BJ (cell line): ENCODE measurements around the gene TMEM87B. TPM values are rescaled to one million over a fixed set of nuclear protein-coding genes. Genes with fewer than 3 reads are reported as not detected.
"Not testable (repeated sequence)": the region's sequence is repeated elsewhere in the genome, so short reads cannot be mapped to it uniquely, and the experiment has no call there.

Source experiments
- CTCF ChIA-PET: fragments of 350-600 bp; formaldehyde crosslinking; extraction: SDS; loops from one replicate; lab custom pipeline; 2021; ENCODE audit warnings: antibody characterized with exemption, inconsistent platforms; lab: Yijun Ruan, JAX
- POLR2A ChIA-PET: fragments of 300-600 bp; sonication (Branson Sonifier 250); formaldehyde crosslinking; extraction: SDS; loops from one replicate; lab custom pipeline; 2021; ENCODE audit warnings: antibody characterized with exemption; lab: Charles Lee
- DNase-seq: peaks from one replicate; pipeline ENCODE4 v3.0.0-alpha.2; 2011; ENCODE audit warnings: low read depth
- H3K27me3 ChIP-seq: 2 replicates; pipeline ENCODE4 v1.6.0; 2011; ENCODE audit warnings: low read length; ENCODE audit not compliant: control insufficient read depth, insufficient read depth
- H3K36me3 ChIP-seq: 2 replicates; pipeline ENCODE4 v1.5.1; 2011; ENCODE audit warnings: low read length; ENCODE audit not compliant: control insufficient read depth, insufficient read depth
- H3K4me3 ChIP-seq: 2 replicates; pipeline ENCODE4 v1.5.1; 2011; ENCODE audit warnings: low read depth, mild to moderate bottlenecking, control low read depth, low read length
- polyA plus RNA-seq: library from polyadenylated mRNA; depleted of rRNA; stranded (reverse); fragments of >200 nt; gene quantifications from 2 replicates; pipeline ENCODE4 v1.2.3, GENCODE V29; 2011
- TF ChIP-seq, protein P1 (sequence below): IDR thresholded peaks from 2 replicates; pipeline ENCODE4 v1.5.1; 2011; ENCODE audit warnings: low read depth, mild to moderate bottlenecking, control low read depth, inconsistent platforms, low read length, moderate library complexity; ENCODE audit not compliant: insufficient read depth

TMEM87B gene
- polyA plus RNA-seq, 1 experiment = 11.4 TPM

DNA sequence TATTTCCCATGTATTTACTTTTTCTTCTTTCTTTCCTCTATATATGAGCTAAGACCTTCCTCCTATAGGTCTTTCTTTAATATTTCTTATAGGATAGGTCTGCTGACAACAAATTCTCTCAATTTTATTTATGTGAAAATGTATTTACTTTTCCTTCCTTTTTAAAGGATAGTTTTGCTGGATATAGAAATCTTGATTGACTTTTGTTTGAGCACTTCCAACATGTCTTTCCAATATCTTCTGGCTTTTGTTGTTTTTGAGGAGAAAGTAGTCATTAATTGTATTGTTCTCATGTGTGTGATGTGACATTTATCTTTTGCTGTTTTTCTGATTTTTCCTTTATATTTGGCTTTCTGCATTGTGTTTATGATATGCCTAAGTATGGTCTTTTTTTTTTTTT lies 54.2 kb downstream of the TMEM87B start:
- DNase-seq = no peak
- Histone ChIP-seq H3K27me3 (no peaks in the 10 kb centered on the region), H3K36me3 (peaks cover 8% of the 10 kb centered on the region; the same call in 1 of the 2 replicates), H3K4me3 (no peak overlapping the region)
- TF ChIP-seq, protein P1, sequence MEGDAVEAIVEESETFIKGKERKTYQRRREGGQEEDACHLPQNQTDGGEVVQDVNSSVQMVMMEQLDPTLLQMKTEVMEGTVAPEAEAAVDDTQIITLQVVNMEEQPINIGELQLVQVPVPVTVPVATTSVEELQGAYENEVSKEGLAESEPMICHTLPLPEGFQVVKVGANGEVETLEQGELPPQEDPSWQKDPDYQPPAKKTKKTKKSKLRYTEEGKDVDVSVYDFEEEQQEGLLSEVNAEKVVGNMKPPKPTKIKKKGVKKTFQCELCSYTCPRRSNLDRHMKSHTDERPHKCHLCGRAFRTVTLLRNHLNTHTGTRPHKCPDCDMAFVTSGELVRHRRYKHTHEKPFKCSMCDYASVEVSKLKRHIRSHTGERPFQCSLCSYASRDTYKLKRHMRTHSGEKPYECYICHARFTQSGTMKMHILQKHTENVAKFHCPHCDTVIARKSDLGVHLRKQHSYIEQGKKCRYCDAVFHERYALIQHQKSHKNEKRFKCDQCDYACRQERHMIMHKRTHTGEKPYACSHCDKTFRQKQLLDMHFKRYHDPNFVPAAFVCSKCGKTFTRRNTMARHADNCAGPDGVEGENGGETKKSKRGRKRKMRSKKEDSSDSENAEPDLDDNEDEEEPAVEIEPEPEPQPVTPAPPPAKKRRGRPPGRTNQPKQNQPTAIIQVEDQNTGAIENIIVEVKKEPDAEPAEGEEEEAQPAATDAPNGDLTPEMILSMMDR = no peak
- ChIA-PET CTCF (interaction anchor here (0.6 to 1.5 kb wide), 3 partner anchors 12 to 60 kb away, joined by 3 to 11 read pairs (median 3); no protein-coding TSS in a partner anchor), POLR2A (no interaction called here)

DNA sequence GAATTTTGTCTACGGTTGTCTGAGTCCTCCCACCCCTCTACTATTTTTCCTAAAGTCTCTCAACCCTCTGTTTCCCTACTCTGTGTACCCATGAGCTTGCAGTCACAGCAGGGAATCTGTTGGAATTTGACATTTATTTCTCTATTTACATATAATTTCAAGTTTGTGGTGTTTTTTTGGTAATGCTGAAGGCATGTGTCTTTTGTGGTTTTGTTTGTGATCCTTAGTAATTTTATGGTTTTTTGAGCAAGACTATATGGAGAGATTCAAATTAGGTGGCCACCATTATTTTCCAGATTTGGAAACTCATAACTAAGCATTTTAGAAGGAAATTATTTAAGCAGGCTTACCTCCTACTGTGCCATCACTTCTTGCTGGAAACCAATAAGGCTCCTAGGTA lies 55.9 kb downstream of the TMEM87B start:
- ChIA-PET POLR2A (no interaction called here), CTCF (interaction anchor here (0.8 to 1.3 kb wide), 2 partner anchors 23 to 31 kb away, joined by 3 read pairs; no protein-coding TSS in a partner anchor)
- H3K27me3 ChIP-seq = no peaks in the 10 kb centered on the region
- TF ChIP-seq, protein P1 = no peak
- peaks cover 8% of the 10 kb centered on the region; the same call in 1 of the 2 replicates for H3K36me3 ChIP-seq
- no peak for DNase-seq
- no peak overlapping the region for H3K4me3 ChIP-seq

DNA sequence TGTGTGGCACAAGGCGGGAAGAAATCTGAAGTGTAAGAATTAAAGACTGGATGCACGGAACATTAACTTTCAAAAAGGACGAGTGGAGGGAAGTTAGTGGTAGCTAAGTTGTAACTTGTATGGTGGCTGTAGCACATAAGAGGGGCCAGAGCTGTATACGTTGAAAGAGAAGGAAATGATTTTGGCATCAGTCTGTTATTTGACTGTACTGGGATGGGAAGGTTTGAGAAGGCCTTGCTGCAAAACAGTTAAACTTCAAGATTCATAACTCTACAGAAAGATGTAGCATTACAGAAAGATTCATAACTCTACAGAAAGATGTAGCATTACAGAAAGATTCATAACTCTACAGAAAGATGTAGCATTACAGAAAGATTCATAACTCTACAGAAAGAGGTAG lies 58.3 kb downstream of the TMEM87B start:
- DNase-seq, H3K4me3 ChIP-seq, H3K36me3 ChIP-seq, POLR2A ChIA-PET, H3K27me3 ChIP-seq: not testable (repeated sequence)
- CTCF ChIA-PET = interaction anchor here (0.9 kb wide), 1 partner anchor 147 kb away, joined by 3 read pairs; no protein-coding TSS in a partner anchor

DNA sequence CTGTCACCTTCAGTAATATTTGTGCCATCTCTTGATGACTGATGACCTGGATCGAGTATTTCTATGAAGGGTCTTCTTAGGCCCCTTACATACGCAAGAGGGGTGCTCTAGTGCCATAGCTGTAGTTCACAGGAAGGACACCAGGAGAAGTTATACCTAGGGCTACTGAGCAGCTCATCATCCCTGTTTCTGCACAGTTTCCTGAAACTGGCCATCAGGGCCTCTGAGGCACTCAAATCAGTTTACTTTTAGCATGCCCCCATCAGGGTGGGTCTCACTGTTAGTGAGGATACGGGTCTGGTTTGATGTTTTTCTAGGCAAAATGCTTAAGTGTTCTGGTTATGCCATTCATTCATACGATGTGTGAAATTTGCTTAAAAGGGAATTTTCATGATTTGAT lies 63.1 kb downstream of the TMEM87B start:
- Histone ChIP-seq H3K36me3 (peaks cover 7% of the 10 kb centered on the region), H3K27me3 (no peaks in the 10 kb centered on the region), H3K4me3 (no peak overlapping the region)
- TF ChIP-seq, protein P1 = no peak
- ChIA-PET POLR2A (no interaction called here), CTCF (no interaction called here)
- DNase-seq = no peak

DNA sequence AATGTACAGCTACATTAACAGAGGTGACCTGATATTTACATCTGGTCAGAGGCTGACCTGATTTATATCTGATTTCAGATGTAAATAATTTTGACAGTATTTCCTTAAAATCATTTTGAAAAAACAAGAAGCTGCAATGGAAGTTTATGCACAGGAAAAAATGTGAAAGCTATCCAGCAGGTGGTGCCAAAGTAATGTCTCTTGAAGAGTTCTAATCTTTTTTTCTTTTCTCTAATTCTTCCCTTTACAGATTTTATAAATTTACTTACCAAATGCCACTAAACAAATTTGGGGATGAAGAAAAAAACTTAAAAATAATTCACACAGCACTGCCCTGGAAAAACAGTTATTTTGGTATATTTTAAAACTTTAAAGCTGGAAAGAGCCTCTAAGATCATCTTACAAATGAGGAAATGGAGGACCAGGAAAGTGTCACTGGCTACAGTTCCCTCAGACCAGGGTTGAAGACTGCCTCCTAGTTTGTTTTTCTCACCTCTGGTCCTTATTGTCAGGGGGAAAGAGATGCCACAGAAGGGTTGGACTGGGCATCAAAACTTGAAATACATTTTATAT lies 66.7 kb downstream of the TMEM87B start:
- CTCF ChIA-PET = interaction anchor here (0.7 to 2.8 kb wide), 14 partner anchors 10 to 318 kb away, joined by 3 to 16 read pairs (median 4); no protein-coding TSS in a partner anchor

More for the DNA sequence above, 66.7 kb downstream of the TMEM87B start:
- TF ChIP-seq, protein P1 = peak; percentile 61
- peaks cover 3% of the 10 kb centered on the region for H3K36me3 ChIP-seq
- H3K27me3 ChIP-seq = no peaks in the 10 kb centered on the region
- H3K4me3 ChIP-seq = no peak overlapping the region
- no peak for DNase-seq
- POLR2A ChIA-PET = interaction anchor here (0.6 kb wide), 1 partner anchor 25 kb away, joined by 6 read pairs; no protein-coding TSS in a partner anchor
